ENCODE results near the gene ADIPOR2. TPM values are rescaled to one million over a fixed set of nuclear protein-coding genes. Genes with fewer than 3 reads are reported as not detected.

The ADIPOR2 gene
- total RNA-seq, 1 donor from 2014 or later, result 29.6 TPM

- no peak for DNase-seq (ENCODE audit: low spot score)
- no peaks in the 10 kb centered on the region for H3K9me3 ChIP-seq (ENCODE audit: low read depth)
- H3K4me1 ChIP-seq, result no peaks in the 10 kb centered on the region
- H3K27me3 ChIP-seq, result no peaks in the 10 kb centered on the region
- H3K36me3 ChIP-seq, result no peaks in the 10 kb centered on the region
- H3K9ac ChIP-seq, result no peak overlapping the region
- no peak overlapping the region for H3K4me3 Mint-ChIP-seq
- peaks cover 4% of the 10 kb centered on the region for H3K36me3 Mint-ChIP-seq
- H3K4me1 Mint-ChIP-seq, result no peaks in the 10 kb centered on the region
- no peak overlapping the region for H2AFZ ChIP-seq (replicated peaks)
- no peak overlapping the region for H3K4me2 ChIP-seq
- H4K20me1 ChIP-seq (ENCODE audit: low read depth), result peaks cover 40% of the 10 kb centered on the region
- no peak overlapping the region for H3K4me3 ChIP-seq
- peaks cover 72% of the 10 kb centered on the region for H3K79me2 ChIP-seq (ENCODE audit: low read depth)
- TF ChIP-seq EZH2 (IDR thresholded peaks at IDR 0.05), result no peak
- H3K27ac ChIP-seq, result no peak overlapping the region
- H3K27me3 Mint-ChIP-seq (ENCODE audit: insufficient read depth, low read depth), result no peaks in the 10 kb centered on the region
- peaks cover 6% of the 10 kb centered on the region for H3F3A ChIP-seq (ENCODE audit: low read depth)
- no peak overlapping the region for H3K27ac Mint-ChIP-seq
- no peaks in the 10 kb centered on the region for H3K9me3 Mint-ChIP-seq
Observed at GRCh38 chr12:1766110-1766509, 75.2 kb downstream of the ADIPOR2 start.

GRCh38 chr12:1767407-1768090 lies 76.7 kb downstream of the ADIPOR2 start:
- Histone ChIP-seq H3K27ac (no peak overlapping the region), H3K4me3 (no peak overlapping the region), H3K4me1 (no peaks in the 10 kb centered on the region), H2AFZ (replicated peaks) (no peak overlapping the region), H3K36me3 (no peaks in the 10 kb centered on the region), H4K20me1 (ENCODE audit: low read depth) (peaks cover 41% of the 10 kb centered on the region), H3K79me2 (ENCODE audit: low read depth) (peaks cover 70% of the 10 kb centered on the region), H3K27me3 (no peaks in the 10 kb centered on the region), H3K9me3 (ENCODE audit: low read depth) (no peaks in the 10 kb centered on the region), H3F3A (ENCODE audit: low read depth) (peaks cover 6% of the 10 kb centered on the region), H3K9ac (no peak overlapping the region), H3K4me2 (no peak overlapping the region)
- Mint-ChIP-seq H3K4me1 (no peaks in the 10 kb centered on the region), H3K4me3 (no peak overlapping the region), H3K27ac (no peak overlapping the region), H3K27me3 (ENCODE audit: insufficient read depth, low read depth) (no peaks in the 10 kb centered on the region), H3K9me3 (no peaks in the 10 kb centered on the region), H3K36me3 (peaks cover 4% of the 10 kb centered on the region)
- DNase-seq (ENCODE audit: low spot score), result no peak
- TF ChIP-seq EZH2phosphoT487 (IDR thresholded peaks at IDR 0.05) (no peak), EZH2 (IDR thresholded peaks at IDR 0.05) (no peak), CTCF (IDR thresholded peaks at IDR 0.05) (no peak)

- Mint-ChIP-seq H3K27me3 (ENCODE audit: insufficient read depth, low read depth) (no peaks in the 10 kb centered on the region), H3K27ac (no peak overlapping the region), H3K9me3 (no peaks in the 10 kb centered on the region), H3K4me3 (no peak overlapping the region), H3K36me3 (peaks cover 6% of the 10 kb centered on the region), H3K4me1 (peaks cover under 1% of the 10 kb centered on the region)
- Histone ChIP-seq H3K27ac (no peak overlapping the region), H3K79me2 (ENCODE audit: low read depth) (peaks cover 63% of the 10 kb centered on the region), H3K4me1 (no peaks in the 10 kb centered on the region), H3K9ac (no peak overlapping the region), H2AFZ (replicated peaks) (no peak overlapping the region), H3K4me2 (no peak overlapping the region), H3K4me3 (no peak overlapping the region), H4K20me1 (ENCODE audit: low read depth) (peaks cover 43% of the 10 kb centered on the region), H3K9me3 (ENCODE audit: low read depth) (no peaks in the 10 kb centered on the region), H3K36me3 (no peaks in the 10 kb centered on the region), H3K27me3 (no peaks in the 10 kb centered on the region), H3F3A (ENCODE audit: low read depth) (peaks cover 6% of the 10 kb centered on the region)
- TF ChIP-seq EZH2phosphoT487 (IDR thresholded peaks at IDR 0.05), result no peak
- no peak for TF ChIP-seq CTCF (IDR thresholded peaks at IDR 0.05)
- TF ChIP-seq EZH2 (IDR thresholded peaks at IDR 0.05), result no peak
- no peak for DNase-seq (ENCODE audit: low spot score)
Observed at GRCh38 chr12:1768615-1769014, 77.7 kb downstream of the ADIPOR2 start.

GRCh38 chr12:1769809-1770494 lies 79.1 kb downstream of the ADIPOR2 start:
- no peak for DNase-seq (ENCODE audit: low spot score)

More at GRCh38 chr12:1769809-1770494, 79.1 kb downstream of the ADIPOR2 start:
- Mint-ChIP-seq H3K36me3 (peaks cover 11% of the 10 kb centered on the region), H3K4me1 (peaks cover 5% of the 10 kb centered on the region), H3K9me3 (no peaks in the 10 kb centered on the region), H3K27ac (no peak overlapping the region), H3K4me3 (no peak overlapping the region), H3K27me3 (ENCODE audit: insufficient read depth, low read depth) (no peaks in the 10 kb centered on the region)
- no peak overlapping the region for H2AFZ ChIP-seq (replicated peaks)
- no peaks in the 10 kb centered on the region for H3K4me1 ChIP-seq
- no peaks in the 10 kb centered on the region for H3K27me3 ChIP-seq
- peaks cover 43% of the 10 kb centered on the region for H4K20me1 ChIP-seq (ENCODE audit: low read depth)
- no peaks in the 10 kb centered on the region for H3K36me3 ChIP-seq
- peaks cover 6% of the 10 kb centered on the region for H3F3A ChIP-seq (ENCODE audit: low read depth)
- H3K27ac ChIP-seq, result no peak overlapping the region
- TF ChIP-seq CTCF (IDR thresholded peaks at IDR 0.05), result no peak
- no peak for TF ChIP-seq EZH2 (IDR thresholded peaks at IDR 0.05)
- no peak for TF ChIP-seq EZH2phosphoT487 (IDR thresholded peaks at IDR 0.05)
- H3K9me3 ChIP-seq (ENCODE audit: low read depth), result no peaks in the 10 kb centered on the region
- H3K4me2 ChIP-seq, result no peak overlapping the region
- peaks cover 57% of the 10 kb centered on the region for H3K79me2 ChIP-seq (ENCODE audit: low read depth)
- H3K9ac ChIP-seq, result no peak overlapping the region
- H3K4me3 ChIP-seq, result no peak overlapping the region

Measured in neural progenitor cell (in vitro differentiated cells).